HEK293 (cell line): ENCODE measurements around the gene TPM2.

Experiments used
- FEZF1 ChIP-seq: fragments of 450-650 bp; formaldehyde crosslinking; IDR thresholded peaks from 2 replicates; pipeline ENCODE4 v1.5.1; 2016; ENCODE audit warnings: missing biosample characterization, missing genetic modification characterization
- OVOL3 ChIP-seq: fragments of 450-650 bp; formaldehyde crosslinking; IDR thresholded peaks from 2 replicates; pipeline ENCODE4 v1.5.1; 2016; ENCODE audit warnings: missing biosample characterization, missing genetic modification characterization
- PRDM1 ChIP-seq: fragments of 450-650 bp; formaldehyde crosslinking; IDR thresholded peaks from 2 replicates; pipeline ENCODE4; 2016; ENCODE audit warnings: missing biosample characterization, missing genetic modification characterization
- SP7 ChIP-seq: fragments of 450-650 bp; formaldehyde crosslinking; IDR thresholded peaks from 2 replicates; pipeline ENCODE4 v1.5.1; 2016; ENCODE audit warnings: missing biosample characterization, missing genetic modification characterization
- ZBTB1 ChIP-seq: fragments of 450-650 bp; formaldehyde crosslinking; IDR thresholded peaks from 2 replicates; pipeline ENCODE4 v1.5.1; 2016; ENCODE audit warnings: missing biosample characterization, missing genetic modification characterization
- ZNF132 ChIP-seq: fragments of 450-650 bp; formaldehyde crosslinking; IDR thresholded peaks from 2 replicates; pipeline ENCODE4 v1.5.1; 2017; ENCODE audit warnings: missing biosample characterization, missing genetic modification characterization, borderline replicate concordance
- ZNF133 ChIP-seq: fragments of 450-650 bp; formaldehyde crosslinking; IDR thresholded peaks from 2 replicates; pipeline ENCODE4 v1.5.1; 2016; ENCODE audit warnings: missing biosample characterization, missing genetic modification characterization
- ZNF138 ChIP-seq: fragments of 450-650 bp; formaldehyde crosslinking; IDR thresholded peaks from 2 replicates; pipeline ENCODE4 v1.5.1; 2016; ENCODE audit warnings: missing biosample characterization, missing genetic modification characterization, borderline replicate concordance
- ZNF175 ChIP-seq: fragments of 450-650 bp; formaldehyde crosslinking; IDR thresholded peaks from 2 replicates; pipeline ENCODE4 v1.5.1; 2016; ENCODE audit warnings: missing biosample characterization, missing genetic modification characterization
- ZNF239 ChIP-seq: fragments of 450-650 bp; formaldehyde crosslinking; IDR thresholded peaks from 2 replicates; pipeline ENCODE4 v1.5.1; 2016; ENCODE audit warnings: missing biosample characterization, missing genetic modification characterization
- ZNF24 ChIP-seq: fragments of 450-650 bp; formaldehyde crosslinking; IDR thresholded peaks from 2 replicates; pipeline ENCODE4 v1.5.1; 2016; ENCODE audit warnings: missing biosample characterization, missing genetic modification characterization
- ZNF302 ChIP-seq: fragments of 450-650 bp; formaldehyde crosslinking; IDR thresholded peaks from 2 replicates; pipeline ENCODE4 v1.5.1; 2016; ENCODE audit warnings: missing biosample characterization, missing genetic modification characterization, low read depth
- ZNF37A ChIP-seq: fragments of 450-650 bp; IDR thresholded peaks from 2 replicates; pipeline ENCODE4 v1.5.1; 2018; ENCODE audit warnings: missing biosample characterization, missing genetic modification characterization
- ZNF416 ChIP-seq: fragments of 450-650 bp; formaldehyde crosslinking; IDR thresholded peaks from 2 replicates; pipeline ENCODE4 v1.5.1; 2016; ENCODE audit warnings: missing biosample characterization, missing genetic modification characterization
- ZNF501 ChIP-seq: fragments of 450-650 bp; formaldehyde crosslinking; IDR thresholded peaks from 2 replicates; pipeline ENCODE4 v1.5.1; 2016; ENCODE audit warnings: missing biosample characterization, missing genetic modification characterization
- ZNF548 ChIP-seq: fragments of 450-650 bp; formaldehyde crosslinking; IDR thresholded peaks from 2 replicates; pipeline ENCODE4 v1.5.1; 2016; ENCODE audit warnings: missing biosample characterization, missing genetic modification characterization
- ZNF610 ChIP-seq: fragments of 450-650 bp; formaldehyde crosslinking; IDR thresholded peaks from 2 replicates; pipeline ENCODE4 v1.5.1; 2016; ENCODE audit warnings: missing biosample characterization, missing genetic modification characterization, borderline replicate concordance
- ZNF768 ChIP-seq: fragments of 450-650 bp; formaldehyde crosslinking; IDR thresholded peaks from 2 replicates; pipeline ENCODE4 v1.5.1; 2018; ENCODE audit warnings: missing biosample characterization, mild to moderate bottlenecking, missing genetic modification characterization
- ZNF777 ChIP-seq: fragments of 450-650 bp; formaldehyde crosslinking; IDR thresholded peaks from 2 replicates; pipeline ENCODE4 v1.5.1; 2017; ENCODE audit warnings: missing biosample characterization, missing genetic modification characterization, borderline replicate concordance
- ZNF837 ChIP-seq: fragments of 450-650 bp; formaldehyde crosslinking; IDR thresholded peaks from 2 replicates; pipeline ENCODE4 v1.5.1; 2016; ENCODE audit warnings: missing biosample characterization, missing genetic modification characterization
- ZSCAN23 ChIP-seq: fragments of 450-650 bp; formaldehyde crosslinking; IDR thresholded peaks from 2 replicates; pipeline ENCODE4 v1.5.1; 2016; ENCODE audit warnings: missing biosample characterization, missing genetic modification characterization
- TF ChIP-seq, protein P1 (sequence below): fragments of 450-650 bp; formaldehyde crosslinking; optimal IDR thresholded peaks from 2 replicates; pipeline ENCODE3; 2016; ENCODE audit warnings: missing biosample characterization, mild to moderate bottlenecking, missing genetic modification characterization
- TF ChIP-seq, protein P2 (sequence below): fragments of 450-650 bp; formaldehyde crosslinking; IDR thresholded peaks from 2 replicates; pipeline ENCODE4 v1.5.1; 2016; ENCODE audit warnings: missing biosample characterization, missing genetic modification characterization
- TF ChIP-seq, protein P3 (sequence below): fragments of 450-650 bp; formaldehyde crosslinking; IDR thresholded peaks from 2 replicates; pipeline ENCODE4 v1.5.1; 2017; ENCODE audit warnings: missing biosample characterization, missing genetic modification characterization
- TF ChIP-seq, protein P4 (sequence below): fragments of 450-650 bp; formaldehyde crosslinking; IDR thresholded peaks from 2 replicates; pipeline ENCODE4 v1.5.1; 2016; ENCODE audit warnings: missing biosample characterization, missing genetic modification characterization
- TF ChIP-seq, protein P5 (sequence below): fragments of 450-650 bp; formaldehyde crosslinking; IDR thresholded peaks from 2 replicates; pipeline ENCODE4 v1.5.1; 2016; ENCODE audit warnings: missing biosample characterization, missing genetic modification characterization
- TF ChIP-seq, protein P6 (sequence below): fragments of 450-650 bp; formaldehyde crosslinking; IDR thresholded peaks from 2 replicates; pipeline ENCODE4 v1.5.1; 2016; ENCODE audit warnings: missing biosample characterization, missing genetic modification characterization, low read depth
- TF ChIP-seq, protein P7 (sequence below): fragments of 450-650 bp; formaldehyde crosslinking; IDR thresholded peaks from 2 replicates; pipeline ENCODE4 v1.5.1; 2016; ENCODE audit warnings: missing biosample characterization, missing genetic modification characterization

The TPM2 gene

DNA sequence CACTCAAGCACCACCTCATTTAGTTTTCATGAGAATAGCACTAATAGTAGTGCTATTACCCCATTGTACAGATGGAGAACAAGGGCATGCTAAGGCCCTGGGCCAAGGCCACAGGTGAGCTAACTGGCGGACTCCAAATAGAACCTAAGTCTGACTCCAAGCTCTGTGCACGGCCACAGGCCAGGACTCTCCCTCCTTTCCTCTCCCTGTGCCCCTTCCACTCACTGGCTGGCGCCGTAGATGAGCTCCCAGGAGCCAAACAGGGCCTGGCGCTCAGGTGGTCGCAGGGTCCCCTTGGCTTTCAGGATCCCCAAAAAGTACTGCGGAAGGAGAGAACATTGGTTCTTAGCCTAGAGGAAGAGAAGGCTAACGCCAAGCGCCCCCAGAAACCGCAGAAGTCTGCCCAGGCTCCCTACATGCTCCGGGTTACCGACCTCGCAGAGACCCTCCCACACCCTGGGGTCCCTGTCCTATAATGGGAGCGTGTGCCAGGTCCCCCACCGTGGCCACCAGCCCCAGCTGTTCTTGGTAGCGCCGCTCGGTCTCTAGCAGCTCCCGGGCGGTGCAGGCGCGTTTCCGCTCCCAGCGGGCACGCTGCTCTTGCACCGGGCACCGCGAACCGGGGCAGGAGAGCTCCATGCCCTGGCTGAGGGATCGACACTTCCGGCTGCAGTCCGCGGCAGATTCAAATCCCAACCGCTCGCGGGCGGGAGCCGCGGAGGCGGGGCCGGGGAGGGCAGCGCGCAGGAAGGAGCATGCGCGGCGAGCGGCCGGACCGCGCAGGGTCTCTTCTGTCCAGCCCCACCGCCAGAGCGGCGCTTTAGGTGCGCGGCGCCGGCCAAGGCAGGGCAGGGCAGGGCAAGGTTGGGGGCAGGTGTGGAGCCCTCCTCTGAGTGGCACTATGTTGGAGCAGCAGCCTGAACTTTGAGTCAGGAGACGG is 24.9 kb downstream of the TPM2 start, which contains the start of gene ARHGEF39 (continued):
- TF ChIP-seq, protein P1, sequence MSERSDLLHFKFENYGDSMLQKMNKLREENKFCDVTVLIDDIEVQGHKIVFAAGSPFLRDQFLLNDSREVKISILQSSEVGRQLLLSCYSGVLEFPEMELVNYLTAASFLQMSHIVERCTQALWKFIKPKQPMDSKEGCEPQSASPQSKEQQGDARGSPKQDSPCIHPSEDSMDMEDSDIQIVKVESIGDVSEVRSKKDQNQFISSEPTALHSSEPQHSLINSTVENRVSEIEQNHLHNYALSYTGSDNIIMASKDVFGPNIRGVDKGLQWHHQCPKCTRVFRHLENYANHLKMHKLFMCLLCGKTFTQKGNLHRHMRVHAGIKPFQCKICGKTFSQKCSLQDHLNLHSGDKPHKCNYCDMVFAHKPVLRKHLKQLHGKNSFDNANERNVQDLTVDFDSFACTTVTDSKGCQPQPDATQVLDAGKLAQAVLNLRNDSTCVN: peak; percentile 97
- TF ChIP-seq, protein P2, sequence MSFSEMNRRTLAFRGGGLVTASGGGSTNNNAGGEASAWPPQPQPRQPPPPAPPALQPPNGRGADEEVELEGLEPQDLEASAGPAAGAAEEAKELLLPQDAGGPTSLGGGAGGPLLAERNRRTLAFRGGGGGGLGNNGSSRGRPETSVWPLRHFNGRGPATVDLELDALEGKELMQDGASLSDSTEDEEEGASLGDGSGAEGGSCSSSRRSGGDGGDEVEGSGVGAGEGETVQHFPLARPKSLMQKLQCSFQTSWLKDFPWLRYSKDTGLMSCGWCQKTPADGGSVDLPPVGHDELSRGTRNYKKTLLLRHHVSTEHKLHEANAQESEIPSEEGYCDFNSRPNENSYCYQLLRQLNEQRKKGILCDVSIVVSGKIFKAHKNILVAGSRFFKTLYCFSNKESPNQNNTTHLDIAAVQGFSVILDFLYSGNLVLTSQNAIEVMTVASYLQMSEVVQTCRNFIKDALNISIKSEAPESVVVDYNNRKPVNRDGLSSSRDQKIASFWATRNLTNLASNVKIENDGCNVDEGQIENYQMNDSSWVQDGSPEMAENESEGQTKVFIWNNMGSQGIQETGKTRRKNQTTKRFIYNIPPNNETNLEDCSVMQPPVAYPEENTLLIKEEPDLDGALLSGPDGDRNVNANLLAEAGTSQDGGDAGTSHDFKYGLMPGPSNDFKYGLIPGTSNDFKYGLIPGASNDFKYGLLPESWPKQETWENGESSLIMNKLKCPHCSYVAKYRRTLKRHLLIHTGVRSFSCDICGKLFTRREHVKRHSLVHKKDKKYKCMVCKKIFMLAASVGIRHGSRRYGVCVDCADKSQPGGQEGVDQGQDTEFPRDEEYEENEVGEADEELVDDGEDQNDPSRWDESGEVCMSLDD (tag by site-specific recombination): no peak
- TF ChIP-seq, protein P3, sequence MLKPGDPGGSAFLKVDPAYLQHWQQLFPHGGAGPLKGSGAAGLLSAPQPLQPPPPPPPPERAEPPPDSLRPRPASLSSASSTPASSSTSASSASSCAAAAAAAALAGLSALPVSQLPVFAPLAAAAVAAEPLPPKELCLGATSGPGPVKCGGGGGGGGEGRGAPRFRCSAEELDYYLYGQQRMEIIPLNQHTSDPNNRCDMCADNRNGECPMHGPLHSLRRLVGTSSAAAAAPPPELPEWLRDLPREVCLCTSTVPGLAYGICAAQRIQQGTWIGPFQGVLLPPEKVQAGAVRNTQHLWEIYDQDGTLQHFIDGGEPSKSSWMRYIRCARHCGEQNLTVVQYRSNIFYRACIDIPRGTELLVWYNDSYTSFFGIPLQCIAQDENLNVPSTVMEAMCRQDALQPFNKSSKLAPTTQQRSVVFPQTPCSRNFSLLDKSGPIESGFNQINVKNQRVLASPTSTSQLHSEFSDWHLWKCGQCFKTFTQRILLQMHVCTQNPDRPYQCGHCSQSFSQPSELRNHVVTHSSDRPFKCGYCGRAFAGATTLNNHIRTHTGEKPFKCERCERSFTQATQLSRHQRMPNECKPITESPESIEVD (tag by site-specific recombination): no peak
- no peak for TF ChIP-seq ZNF837
- TF ChIP-seq OVOL3 (tag by site-specific recombination): no peak
- TF ChIP-seq ZNF24 (tag by site-specific recombination): no peak
- TF ChIP-seq, protein P4, sequence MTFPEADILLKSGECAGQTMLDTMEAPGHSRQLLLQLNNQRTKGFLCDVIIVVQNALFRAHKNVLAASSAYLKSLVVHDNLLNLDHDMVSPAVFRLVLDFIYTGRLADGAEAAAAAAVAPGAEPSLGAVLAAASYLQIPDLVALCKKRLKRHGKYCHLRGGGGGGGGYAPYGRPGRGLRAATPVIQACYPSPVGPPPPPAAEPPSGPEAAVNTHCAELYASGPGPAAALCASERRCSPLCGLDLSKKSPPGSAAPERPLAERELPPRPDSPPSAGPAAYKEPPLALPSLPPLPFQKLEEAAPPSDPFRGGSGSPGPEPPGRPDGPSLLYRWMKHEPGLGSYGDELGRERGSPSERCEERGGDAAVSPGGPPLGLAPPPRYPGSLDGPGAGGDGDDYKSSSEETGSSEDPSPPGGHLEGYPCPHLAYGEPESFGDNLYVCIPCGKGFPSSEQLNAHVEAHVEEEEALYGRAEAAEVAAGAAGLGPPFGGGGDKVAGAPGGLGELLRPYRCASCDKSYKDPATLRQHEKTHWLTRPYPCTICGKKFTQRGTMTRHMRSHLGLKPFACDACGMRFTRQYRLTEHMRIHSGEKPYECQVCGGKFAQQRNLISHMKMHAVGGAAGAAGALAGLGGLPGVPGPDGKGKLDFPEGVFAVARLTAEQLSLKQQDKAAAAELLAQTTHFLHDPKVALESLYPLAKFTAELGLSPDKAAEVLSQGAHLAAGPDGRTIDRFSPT (tag by site-specific recombination): peak; percentile 80
- 0 out of 2 replicates have a peak, but pooled peaks have one; percentile 69 for TF ChIP-seq ZNF610 (tag by site-specific recombination)
- TF ChIP-seq ZNF768 (tag by site-specific recombination): no peak
- no peak for TF ChIP-seq ZNF548 (tag by site-specific recombination)
- no peak for TF ChIP-seq ZNF37A (tag by site-specific recombination)
- TF ChIP-seq ZNF239 (tag by site-specific recombination): no peak
- TF ChIP-seq ZNF416 (tag by site-specific recombination): no peak
- no peak for TF ChIP-seq ZNF777 (tag by site-specific recombination)
- peak; percentile 42; the same call in 1 of the 2 replicates for TF ChIP-seq ZNF501 (tag by site-specific recombination)
- no peak for TF ChIP-seq ZNF132 (tag by site-specific recombination)
- TF ChIP-seq, protein P5, sequence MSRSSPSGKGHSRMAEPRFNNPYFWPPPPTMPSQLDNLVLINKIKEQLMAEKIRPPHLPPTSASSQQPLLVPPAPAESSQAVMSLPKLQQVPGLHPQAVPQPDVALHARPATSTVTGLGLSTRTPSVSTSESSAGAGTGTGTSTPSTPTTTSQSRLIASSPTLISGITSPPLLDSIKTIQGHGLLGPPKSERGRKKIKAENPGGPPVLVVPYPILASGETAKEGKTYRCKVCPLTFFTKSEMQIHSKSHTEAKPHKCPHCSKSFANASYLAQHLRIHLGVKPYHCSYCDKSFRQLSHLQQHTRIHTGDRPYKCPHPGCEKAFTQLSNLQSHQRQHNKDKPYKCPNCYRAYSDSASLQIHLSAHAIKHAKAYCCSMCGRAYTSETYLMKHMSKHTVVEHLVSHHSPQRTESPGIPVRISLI (tag by site-specific recombination): no peak
- no peak for TF ChIP-seq ZNF175 (tag by site-specific recombination)
- TF ChIP-seq SP7 (tag by site-specific recombination): no peak; the same call in none of the 2 replicates
- TF ChIP-seq ZBTB1: no peak
- TF ChIP-seq ZNF133: no peak
- TF ChIP-seq ZNF302 (tag by site-specific recombination): no peak
- TF ChIP-seq PRDM1 (tag by site-specific recombination): no peak
- TF ChIP-seq, protein P6, sequence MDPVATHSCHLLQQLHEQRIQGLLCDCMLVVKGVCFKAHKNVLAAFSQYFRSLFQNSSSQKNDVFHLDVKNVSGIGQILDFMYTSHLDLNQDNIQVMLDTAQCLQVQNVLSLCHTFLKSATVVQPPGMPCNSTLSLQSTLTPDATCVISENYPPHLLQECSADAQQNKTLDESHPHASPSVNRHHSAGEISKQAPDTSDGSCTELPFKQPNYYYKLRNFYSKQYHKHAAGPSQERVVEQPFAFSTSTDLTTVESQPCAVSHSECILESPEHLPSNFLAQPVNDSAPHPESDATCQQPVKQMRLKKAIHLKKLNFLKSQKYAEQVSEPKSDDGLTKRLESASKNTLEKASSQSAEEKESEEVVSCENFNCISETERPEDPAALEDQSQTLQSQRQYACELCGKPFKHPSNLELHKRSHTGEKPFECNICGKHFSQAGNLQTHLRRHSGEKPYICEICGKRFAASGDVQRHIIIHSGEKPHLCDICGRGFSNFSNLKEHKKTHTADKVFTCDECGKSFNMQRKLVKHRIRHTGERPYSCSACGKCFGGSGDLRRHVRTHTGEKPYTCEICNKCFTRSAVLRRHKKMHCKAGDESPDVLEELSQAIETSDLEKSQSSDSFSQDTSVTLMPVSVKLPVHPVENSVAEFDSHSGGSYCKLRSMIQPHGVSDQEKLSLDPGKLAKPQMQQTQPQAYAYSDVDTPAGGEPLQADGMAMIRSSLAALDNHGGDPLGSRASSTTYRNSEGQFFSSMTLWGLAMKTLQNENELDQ: no peak
- no peak for TF ChIP-seq FEZF1 (tag by site-specific recombination)
- TF ChIP-seq ZSCAN23 (tag by site-specific recombination): no peak
- TF ChIP-seq ZNF138 (tag by site-specific recombination): no peak
- TF ChIP-seq, protein P7, sequence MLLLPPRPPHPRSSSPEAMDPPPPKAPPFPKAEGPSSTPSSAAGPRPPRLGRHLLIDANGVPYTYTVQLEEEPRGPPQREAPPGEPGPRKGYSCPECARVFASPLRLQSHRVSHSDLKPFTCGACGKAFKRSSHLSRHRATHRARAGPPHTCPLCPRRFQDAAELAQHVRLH (tag by site-specific recombination): no peak
